Measurements from ENCODE around the gene SCIN.

Gene SCIN

DNA sequence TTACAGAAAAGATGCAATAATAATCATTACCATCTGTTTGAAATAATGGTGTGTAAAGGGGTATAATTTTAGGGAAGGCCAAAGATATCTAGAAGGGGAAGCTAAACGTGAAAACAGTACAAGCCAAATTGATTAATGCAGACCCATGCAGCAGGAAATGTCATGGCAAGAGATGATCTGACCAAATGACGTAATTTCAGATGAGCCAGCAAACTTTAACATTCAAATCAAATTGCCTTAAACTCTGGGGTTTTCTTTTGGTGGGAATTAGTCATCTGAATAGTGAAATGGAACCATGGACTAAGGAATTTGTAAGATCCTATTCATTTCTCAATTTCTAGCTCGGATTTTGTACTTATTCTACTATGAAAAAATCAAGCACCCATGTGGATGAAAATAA lies 21.4 kb upstream of the SCIN start:
- Histone ChIP-seq H2AFZ (ENCODE audit: low read depth) (no peak overlapping the region), H3K27me3 (ENCODE audit: insufficient read depth, low read depth) (no peaks in the 10 kb centered on the region), H3K4me3 (IDR thresholded peaks at IDR 0.05; ENCODE audit: insufficient read depth, low read depth, low read length) (no peak overlapping the region), H3K27ac (no peak overlapping the region), H3K4me1 (ENCODE audit: low read depth, poor library complexity, severe bottlenecking) (peaks cover 6% of the 10 kb centered on the region), H3K9ac (no peak overlapping the region), H3K4me2 (no peak overlapping the region), H3K36me3 (ENCODE audit: insufficient read depth) (no peaks in the 10 kb centered on the region), H4K20me1 (ENCODE audit: insufficient read depth) (no peaks in the 10 kb centered on the region), H3K79me2 (ENCODE audit: insufficient read depth, low read depth) (no peaks in the 10 kb centered on the region)
- TF ChIP-seq, protein P1, sequence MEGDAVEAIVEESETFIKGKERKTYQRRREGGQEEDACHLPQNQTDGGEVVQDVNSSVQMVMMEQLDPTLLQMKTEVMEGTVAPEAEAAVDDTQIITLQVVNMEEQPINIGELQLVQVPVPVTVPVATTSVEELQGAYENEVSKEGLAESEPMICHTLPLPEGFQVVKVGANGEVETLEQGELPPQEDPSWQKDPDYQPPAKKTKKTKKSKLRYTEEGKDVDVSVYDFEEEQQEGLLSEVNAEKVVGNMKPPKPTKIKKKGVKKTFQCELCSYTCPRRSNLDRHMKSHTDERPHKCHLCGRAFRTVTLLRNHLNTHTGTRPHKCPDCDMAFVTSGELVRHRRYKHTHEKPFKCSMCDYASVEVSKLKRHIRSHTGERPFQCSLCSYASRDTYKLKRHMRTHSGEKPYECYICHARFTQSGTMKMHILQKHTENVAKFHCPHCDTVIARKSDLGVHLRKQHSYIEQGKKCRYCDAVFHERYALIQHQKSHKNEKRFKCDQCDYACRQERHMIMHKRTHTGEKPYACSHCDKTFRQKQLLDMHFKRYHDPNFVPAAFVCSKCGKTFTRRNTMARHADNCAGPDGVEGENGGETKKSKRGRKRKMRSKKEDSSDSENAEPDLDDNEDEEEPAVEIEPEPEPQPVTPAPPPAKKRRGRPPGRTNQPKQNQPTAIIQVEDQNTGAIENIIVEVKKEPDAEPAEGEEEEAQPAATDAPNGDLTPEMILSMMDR (conservative IDR thresholded peaks at IDR 0.05; ENCODE audit: low read depth, low read length): no peak

DNA sequence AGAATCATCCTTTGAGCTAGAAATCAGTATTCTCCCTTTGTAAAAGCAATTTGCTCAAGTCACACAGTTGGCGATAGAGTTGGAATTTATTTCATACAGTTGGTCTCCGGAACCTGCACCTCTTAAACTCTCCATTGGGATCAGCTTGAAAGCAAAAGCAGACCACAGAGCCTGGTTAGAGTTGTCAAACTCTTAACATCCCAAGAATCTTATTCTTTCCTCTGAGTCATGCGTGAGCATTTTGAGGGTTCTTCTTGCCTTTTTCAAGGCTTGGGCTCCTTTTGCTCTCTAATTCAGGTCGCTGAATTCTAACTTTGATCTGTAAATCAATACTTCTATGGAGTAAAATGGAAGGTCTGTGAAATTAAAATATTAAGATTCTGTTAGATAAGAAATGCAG lies 19.6 kb upstream of the SCIN start:
- H3K4me2 ChIP-seq: no peak overlapping the region
- H4K20me1 ChIP-seq (ENCODE audit: insufficient read depth): no peaks in the 10 kb centered on the region
- TF ChIP-seq, protein P1 (conservative IDR thresholded peaks at IDR 0.05; ENCODE audit: low read depth, low read length): no peak
- no peak overlapping the region for H3K27ac ChIP-seq
- H3K4me3 ChIP-seq (IDR thresholded peaks at IDR 0.05; ENCODE audit: insufficient read depth, low read depth, low read length): no peak overlapping the region
- peaks cover 6% of the 10 kb centered on the region for H3K4me1 ChIP-seq (ENCODE audit: low read depth, poor library complexity, severe bottlenecking)
- H3K9ac ChIP-seq: no peak overlapping the region
- no peaks in the 10 kb centered on the region for H3K36me3 ChIP-seq (ENCODE audit: insufficient read depth)
- no peaks in the 10 kb centered on the region for H3K27me3 ChIP-seq (ENCODE audit: insufficient read depth, low read depth)
- no peak overlapping the region for H2AFZ ChIP-seq (ENCODE audit: low read depth)
- H3K79me2 ChIP-seq (ENCODE audit: insufficient read depth, low read depth): no peaks in the 10 kb centered on the region

DNA sequence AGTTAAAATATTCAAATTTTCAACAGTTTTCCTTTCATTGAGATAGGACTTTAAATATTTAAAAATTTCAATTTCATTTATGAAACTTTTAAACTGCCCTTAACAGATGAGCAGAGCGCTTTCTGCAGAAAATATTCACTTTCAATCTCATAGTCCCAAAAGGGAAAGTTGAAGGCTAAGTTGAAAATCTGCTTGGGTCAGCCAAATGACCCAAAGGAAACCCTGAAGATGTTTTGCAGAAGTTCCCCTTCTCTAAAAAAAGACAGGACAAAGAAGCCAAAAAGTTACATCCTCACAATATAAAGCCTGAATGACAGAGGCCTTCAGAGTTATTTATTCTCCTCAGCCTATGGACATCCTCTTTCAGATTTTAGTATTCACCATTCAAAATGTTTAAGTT lies 17.6 kb upstream of the SCIN start:
- Histone ChIP-seq H3K4me3 (IDR thresholded peaks at IDR 0.05; ENCODE audit: insufficient read depth, low read depth, low read length) (no peak overlapping the region), H3K4me1 (ENCODE audit: low read depth, poor library complexity, severe bottlenecking) (peaks cover 6% of the 10 kb centered on the region), H3K79me2 (ENCODE audit: insufficient read depth, low read depth) (no peaks in the 10 kb centered on the region), H2AFZ (ENCODE audit: low read depth) (no peak overlapping the region), H3K9ac (no peak overlapping the region), H3K4me2 (no peak overlapping the region), H3K27ac (no peak overlapping the region), H3K36me3 (ENCODE audit: insufficient read depth) (no peaks in the 10 kb centered on the region), H4K20me1 (ENCODE audit: insufficient read depth) (no peaks in the 10 kb centered on the region), H3K27me3 (ENCODE audit: insufficient read depth, low read depth) (no peaks in the 10 kb centered on the region)
- TF ChIP-seq, protein P1 (conservative IDR thresholded peaks at IDR 0.05; ENCODE audit: low read depth, low read length): no peak

DNA sequence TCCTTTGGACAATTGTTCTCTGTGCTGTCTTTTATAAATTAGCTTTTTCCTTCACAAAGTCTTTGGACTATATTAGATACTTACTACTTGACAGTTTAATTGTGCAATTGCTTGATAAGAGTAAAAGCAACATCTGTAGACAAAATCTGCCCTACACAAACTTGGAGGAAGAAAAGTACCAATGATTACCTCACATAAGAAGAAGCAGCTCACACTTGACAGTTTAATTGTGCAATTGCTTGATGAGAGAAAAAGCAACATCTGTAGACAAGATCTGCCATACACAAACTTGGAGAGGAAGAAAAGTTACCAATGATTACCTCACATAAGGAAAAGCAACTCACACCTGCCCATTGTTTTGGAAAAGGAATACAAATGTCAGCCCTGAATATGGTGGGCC lies 17.1 kb upstream of the SCIN start:
- Histone ChIP-seq H3K27me3 (ENCODE audit: insufficient read depth, low read depth) (no peaks in the 10 kb centered on the region), H4K20me1 (ENCODE audit: insufficient read depth) (no peaks in the 10 kb centered on the region), H3K4me3 (IDR thresholded peaks at IDR 0.05; ENCODE audit: insufficient read depth, low read depth, low read length) (no peak overlapping the region), H3K9ac (no peak overlapping the region), H3K4me2 (no peak overlapping the region), H3K79me2 (ENCODE audit: insufficient read depth, low read depth) (no peaks in the 10 kb centered on the region), H2AFZ (ENCODE audit: low read depth) (no peak overlapping the region), H3K4me1 (ENCODE audit: low read depth, poor library complexity, severe bottlenecking) (peaks cover 6% of the 10 kb centered on the region), H3K36me3 (ENCODE audit: insufficient read depth) (no peaks in the 10 kb centered on the region), H3K27ac (no peak overlapping the region)
- TF ChIP-seq, protein P1 (conservative IDR thresholded peaks at IDR 0.05; ENCODE audit: low read depth, low read length): no peak
